ENCODE results near the gene DPF1.
A peak's percentile ranks its signal among the peaks of the same experiment; 100 is the strongest.

The DPF1 gene

GRCh38 chr19:38210458-38210987 lies 13.5 kb downstream of the DPF1 start:
- H3K4me3 ChIP-seq (replicated peaks; ENCODE audit: low read depth, low read length): no peak overlapping the region
- no peak for DNase-seq (ENCODE audit: low read depth)
- no peak for TF ChIP-seq CTCF (IDR thresholded peaks at IDR 0.05; ENCODE audit: low read length, missing control alignments)

- DNase-seq (ENCODE audit: low read depth): peak; percentile 24
- no peak for TF ChIP-seq CTCF (IDR thresholded peaks at IDR 0.05; ENCODE audit: low read length, missing control alignments)
- H3K4me3 ChIP-seq (replicated peaks; ENCODE audit: low read depth, low read length): peak overlapping the region; percentile 21
Observed at GRCh38 chr19:38209671-38210457, 14.2 kb downstream of the DPF1 start.

- TF ChIP-seq CTCF (IDR thresholded peaks at IDR 0.05; ENCODE audit: low read length, missing control alignments): no peak
- H3K4me3 ChIP-seq (replicated peaks; ENCODE audit: low read depth, low read length): no peak overlapping the region
- no peak for DNase-seq (ENCODE audit: low read depth)
Observed at GRCh38 chr19:38209152-38209551, 14.9 kb downstream of the DPF1 start.

- no peak for TF ChIP-seq CTCF (IDR thresholded peaks at IDR 0.05; ENCODE audit: low read length, missing control alignments)
- no peak for DNase-seq (ENCODE audit: low read depth)
- no peak overlapping the region for H3K4me3 ChIP-seq (replicated peaks; ENCODE audit: low read depth, low read length)
Observed at GRCh38 chr19:38208571-38208970, 15.5 kb downstream of the DPF1 start.

GRCh38 chr19:38207543-38207942 lies 16.5 kb downstream of the DPF1 start:
- TF ChIP-seq CTCF (IDR thresholded peaks at IDR 0.05; ENCODE audit: low read length, missing control alignments): no peak

GRCh38 chr19:38206928-38207327 lies 17.1 kb downstream of the DPF1 start:
- no peak for TF ChIP-seq CTCF (IDR thresholded peaks at IDR 0.05; ENCODE audit: low read length, missing control alignments)
- DNase-seq (ENCODE audit: low read depth): no peak
- no peak overlapping the region for H3K4me3 ChIP-seq (replicated peaks; ENCODE audit: low read depth, low read length)

More at GRCh38 chr19:38207543-38207942, 16.5 kb downstream of the DPF1 start:
- no peak overlapping the region for H3K4me3 ChIP-seq (replicated peaks; ENCODE audit: low read depth, low read length)
- DNase-seq (ENCODE audit: low read depth): no peak
